Esophagus squamous epithelium (tissue), 5 donors: ENCODE measurements around the gene VPREB3. TPM values are rescaled to one million over a fixed set of nuclear protein-coding genes. Genes with fewer than 3 reads are reported as not detected.

Source experiments
- DNase-seq: peaks from one replicate; lab custom pipeline; 2025; lab: John Stamatoyannopoulos, UW
- H3K27ac ChIP-seq, 4 donors: fragments of 200-600 bp; sonication (generic); one replicate each; pipeline ENCODE4 v1.5.1; 2016 to 2019; ENCODE audit warnings: mild to moderate bottlenecking in 1 of 4
- H3K27me3 ChIP-seq, 4 donors: fragments of 200-600 bp; sonication (generic); 1 replicate in 3 of 4; 2 replicates in 1 of 4; pipeline versions ENCODE4 v1.5.1 to v1.6.0; 2017 to 2021; ENCODE audit warnings: antibody characterized with exemption in 1 of 4
- H3K36me3 ChIP-seq, 3 donors: fragments of 200-600 bp; sonication (generic); one replicate each; pipeline ENCODE4 v1.5.1; 2016 to 2019
- H3K4me1 ChIP-seq, 3 donors: fragments of 200-600 bp; sonication (generic); one replicate each; pipeline ENCODE4 v1.5.1; 2017 to 2019
- H3K4me3 ChIP-seq, 4 donors: fragments of 200-600 bp; sonication (generic); 1 replicate in 3 of 4; 2 replicates in 1 of 4; pipeline ENCODE4 v1.5.1; 2016 to 2019; ENCODE audit warnings: mild to moderate bottlenecking in 2 of 4, moderate library complexity in 1 of 4
- H3K9me3 ChIP-seq, 3 donors: fragments of 200-600 bp; sonication (generic); one replicate each; pipeline ENCODE4 v1.5.1; 2016 to 2019
- POLR2A ChIP-seq, 4 donors: fragments of 450-650 bp; IDR thresholded peaks; one replicate each; pipeline ENCODE4 v1.6.1; 2017; ENCODE audit warnings: antibody characterized with exemption in 4 of 4, mild to moderate bottlenecking in 4 of 4, moderate library complexity in 3 of 4
- WGBS, 2 donors: methylation state at CpG; one replicate each; pipeline ENCODE4 v1.1.5; 2018; 5-methylcytosine and 5-hydroxymethylcytosine counted together
- intact Hi-C: fragments of 100-400 bp; cut with DNase I; formaldehyde crosslinking; loops from one replicate; pipeline ENCODE4 v1.15.0; 2022
- total RNA-seq, 4 donors: library from RNA; depleted of rRNA; stranded (reverse); fragments of >200 nt; gene quantifications; one replicate each; pipeline ENCODE4 v1.1.0, GENCODE V29; 2016
- TF ChIP-seq, protein P1 (sequence below), 6 experiments: fragments of 450-650 bp in 4 of 6; fragments of 200-600 bp in 2 of 6; sonication (generic) in 2 of 6; IDR thresholded peaks; one replicate each; pipeline ENCODE4 v1.5.1; 2016 to 2019; ENCODE audit warnings: antibody characterized with exemption in 6 of 6, mild to moderate bottlenecking in 4 of 6, moderate library complexity in 4 of 6
- donor health status: DM: yes; HTN: yes; CAD: no.

The VPREB3 gene
- total RNA-seq, 4 donors from 2014 or later, result not detected

GRCh38 chr22:23800297-23801237, 46.3 kb upstream of the VPREB3 start:
- H3K4me3 ChIP-seq, result no peak overlapping the region
- H3K27ac ChIP-seq, result no peak overlapping the region
- no peaks in the 10 kb centered on the region for H3K27me3 ChIP-seq
- H3K4me1 ChIP-seq, result no peaks in the 10 kb centered on the region
- no peak for DNase-seq
- H3K36me3 ChIP-seq, result peaks cover 42 to 97% (median 58%) of the 10 kb centered on the region in 3 donors
- WGBS, 2 donors, result 93 to 94% methylated on average over 13 to 15 of the region's 18 CpGs
- no peaks in the 10 kb centered on the region for H3K9me3 ChIP-seq
- TF ChIP-seq POLR2A (IDR thresholded peaks at IDR 0.05), result no peak
- TF ChIP-seq, protein P1, sequence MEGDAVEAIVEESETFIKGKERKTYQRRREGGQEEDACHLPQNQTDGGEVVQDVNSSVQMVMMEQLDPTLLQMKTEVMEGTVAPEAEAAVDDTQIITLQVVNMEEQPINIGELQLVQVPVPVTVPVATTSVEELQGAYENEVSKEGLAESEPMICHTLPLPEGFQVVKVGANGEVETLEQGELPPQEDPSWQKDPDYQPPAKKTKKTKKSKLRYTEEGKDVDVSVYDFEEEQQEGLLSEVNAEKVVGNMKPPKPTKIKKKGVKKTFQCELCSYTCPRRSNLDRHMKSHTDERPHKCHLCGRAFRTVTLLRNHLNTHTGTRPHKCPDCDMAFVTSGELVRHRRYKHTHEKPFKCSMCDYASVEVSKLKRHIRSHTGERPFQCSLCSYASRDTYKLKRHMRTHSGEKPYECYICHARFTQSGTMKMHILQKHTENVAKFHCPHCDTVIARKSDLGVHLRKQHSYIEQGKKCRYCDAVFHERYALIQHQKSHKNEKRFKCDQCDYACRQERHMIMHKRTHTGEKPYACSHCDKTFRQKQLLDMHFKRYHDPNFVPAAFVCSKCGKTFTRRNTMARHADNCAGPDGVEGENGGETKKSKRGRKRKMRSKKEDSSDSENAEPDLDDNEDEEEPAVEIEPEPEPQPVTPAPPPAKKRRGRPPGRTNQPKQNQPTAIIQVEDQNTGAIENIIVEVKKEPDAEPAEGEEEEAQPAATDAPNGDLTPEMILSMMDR (IDR thresholded peaks at IDR 0.05), result no peak
- intact Hi-C loops, result no loop called here

DNA sequence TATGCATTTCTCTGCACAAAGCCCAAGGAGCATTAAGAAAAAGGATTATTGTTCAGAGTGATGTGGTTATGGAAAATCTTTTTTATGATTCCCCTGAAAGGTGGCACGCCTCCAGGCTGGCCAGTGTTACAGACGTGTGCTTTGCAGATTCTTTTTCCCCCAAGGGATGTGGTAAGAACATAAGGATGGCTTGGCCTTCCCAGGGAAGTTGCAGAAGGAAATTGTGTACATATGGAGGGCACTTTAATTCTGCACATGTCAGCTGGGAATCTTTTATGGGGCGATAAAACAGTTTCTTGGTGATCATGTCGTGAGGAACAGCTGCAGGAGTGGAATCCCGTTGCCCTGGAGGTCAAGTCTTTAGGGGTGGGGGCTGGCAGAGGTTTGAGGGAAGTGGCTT, 42.2 kb upstream of the VPREB3 start:
- WGBS, 2 donors, result 68 to 80% methylated on average over 5 of the region's 5 CpGs
- Histone ChIP-seq H3K36me3 (peaks cover 42 to 97% (median 47%) of the 10 kb centered on the region in 3 donors), H3K4me3 (no peak overlapping the region), H3K27ac (no peak overlapping the region), H3K9me3 (no peaks in the 10 kb centered on the region), H3K27me3 (no peaks in the 10 kb centered on the region), H3K4me1 (peaks cover 0 to 14% (median 2%) of the 10 kb centered on the region in 3 donors)
- intact Hi-C loops, result no loop called here
- TF ChIP-seq POLR2A (IDR thresholded peaks at IDR 0.05), result no peak
- TF ChIP-seq, protein P1 (IDR thresholded peaks at IDR 0.05), result no peak
- DNase-seq, result no peak

DNA sequence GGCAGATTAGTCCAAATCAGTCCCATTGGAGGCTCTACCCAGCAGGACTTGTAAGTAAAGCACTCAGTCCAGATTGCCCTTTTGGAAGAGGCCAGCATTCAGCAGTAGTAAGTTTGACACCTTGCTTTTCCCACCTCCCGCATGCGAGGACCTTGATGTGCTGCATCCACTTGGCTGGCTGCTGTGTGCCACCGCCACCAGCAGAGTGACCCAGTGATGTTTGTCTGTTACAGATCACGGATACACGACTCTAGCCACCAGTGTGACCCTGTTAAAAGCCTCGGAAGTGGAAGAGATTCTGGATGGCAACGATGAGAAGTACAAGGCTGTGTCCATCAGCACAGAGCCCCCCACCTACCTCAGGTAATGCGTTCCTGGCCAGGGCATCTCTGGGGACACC, 39.1 kb upstream of the VPREB3 start:
- H3K9me3 ChIP-seq, result no peaks in the 10 kb centered on the region
- TF ChIP-seq, protein P1 (IDR thresholded peaks at IDR 0.05), result no peak
- TF ChIP-seq POLR2A (IDR thresholded peaks at IDR 0.05), result no peak
- peaks cover 0 to 45% (median 13%) of the 10 kb centered on the region in 3 donors for H3K4me1 ChIP-seq
- peaks cover 24 to 78% (median 27%) of the 10 kb centered on the region in 3 donors for H3K36me3 ChIP-seq
- no peak overlapping the region for H3K4me3 ChIP-seq
- 87 to 90% methylated on average over 2 to 5 of the region's 8 CpGs for WGBS, 2 donors
- no peak overlapping the region for H3K27ac ChIP-seq
- H3K27me3 ChIP-seq, result no peaks in the 10 kb centered on the region
- intact Hi-C loops, result no loop called here
- DNase-seq, result no peak

DNA sequence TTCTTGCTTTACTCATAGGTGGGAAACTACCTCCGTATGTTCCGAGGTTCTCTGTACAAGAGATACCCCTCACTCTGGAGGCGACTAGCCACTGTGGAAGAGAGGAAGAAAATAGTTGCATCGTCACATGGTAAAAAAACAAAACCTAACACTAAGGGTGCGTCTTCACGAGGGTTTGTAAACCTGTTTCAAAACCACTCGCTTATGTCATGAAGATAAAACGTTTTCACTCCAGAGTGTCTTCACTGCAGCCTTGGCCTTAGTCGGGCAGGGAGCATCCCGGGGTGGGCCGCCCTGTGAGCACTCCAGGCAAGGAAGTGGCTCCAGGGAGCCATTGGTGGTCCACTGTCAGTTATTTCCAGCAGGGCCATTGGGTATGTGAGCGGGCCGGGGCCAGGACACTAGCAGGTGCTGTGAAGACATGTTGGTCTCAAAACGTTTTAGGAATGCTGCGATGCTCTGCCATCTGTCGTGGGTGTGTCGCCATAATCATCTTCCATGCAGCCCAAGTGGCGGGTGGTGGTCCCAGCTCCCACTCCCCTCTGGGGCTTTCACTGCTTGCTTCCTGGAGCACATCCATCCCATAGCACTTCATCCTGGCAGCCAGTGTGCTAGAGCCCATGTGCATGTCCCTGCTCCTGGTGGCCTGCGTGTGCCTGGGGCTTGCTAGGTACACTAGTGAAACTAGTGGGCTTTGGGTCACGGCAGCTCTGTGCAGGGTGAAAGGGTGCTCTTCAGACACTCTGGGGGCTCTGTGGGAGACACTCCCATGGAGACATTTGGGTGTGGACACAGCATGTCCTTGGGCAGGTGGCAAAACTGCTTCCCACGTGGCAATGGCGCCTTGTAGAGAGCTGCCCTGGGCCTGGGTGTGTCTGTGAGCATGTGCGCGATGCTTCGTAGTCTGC, 37.8 kb upstream of the VPREB3 start:
- DNase-seq, result no peak
- 65 to 71% methylated on average over 11 to 20 of the region's 25 CpGs for WGBS, 2 donors
- H3K27me3 ChIP-seq, result no peaks in the 10 kb centered on the region
- peaks cover 17 to 67% (median 26%) of the 10 kb centered on the region in 3 donors for H3K36me3 ChIP-seq
- peak overlapping the region in 2 of 4 donors; percentile 29 to 48 for H3K27ac ChIP-seq
- H3K4me3 ChIP-seq, result no peak overlapping the region
- peaks cover 4 to 55% (median 20%) of the 10 kb centered on the region in 3 donors for H3K4me1 ChIP-seq
- intact Hi-C loops, result no loop called here
- no peaks in the 10 kb centered on the region for H3K9me3 ChIP-seq
- TF ChIP-seq POLR2A (IDR thresholded peaks at IDR 0.05), result no peak
- TF ChIP-seq, protein P1 (IDR thresholded peaks at IDR 0.05), result no peak
